Frontal cortex (tissue), 4 donors: ENCODE results near the gene ORMDL2. TPM values are rescaled to one million over a fixed set of nuclear protein-coding genes. Genes with fewer than 3 reads are reported as not detected.

Experiments
- DNase-seq, 2 donors: peaks; one replicate each; pipeline ENCODE4 v3.0.0; 2012; ENCODE audit warnings: low spot score in 2 of 2
- FAIRE-seq: peaks from 2 replicates; lab custom pipeline; 2012; peaks lifted over from hg19 to GRCh38; lab: Jason Lieb, UNC
- total RNA-seq: library from RNA; depleted of rRNA; stranded (reverse); fragments of >200 nt; gene quantifications from one replicate; pipeline ENCODE4 v1.2.3, GENCODE V29; 2014
- donor health status: control.
- donor health status: control.
- donor health status: control.

Gene ORMDL2, protein sequence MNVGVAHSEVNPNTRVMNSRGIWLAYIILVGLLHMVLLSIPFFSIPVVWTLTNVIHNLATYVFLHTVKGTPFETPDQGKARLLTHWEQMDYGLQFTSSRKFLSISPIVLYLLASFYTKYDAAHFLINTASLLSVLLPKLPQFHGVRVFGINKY
- 4.5 TPM for total RNA-seq

DNA sequence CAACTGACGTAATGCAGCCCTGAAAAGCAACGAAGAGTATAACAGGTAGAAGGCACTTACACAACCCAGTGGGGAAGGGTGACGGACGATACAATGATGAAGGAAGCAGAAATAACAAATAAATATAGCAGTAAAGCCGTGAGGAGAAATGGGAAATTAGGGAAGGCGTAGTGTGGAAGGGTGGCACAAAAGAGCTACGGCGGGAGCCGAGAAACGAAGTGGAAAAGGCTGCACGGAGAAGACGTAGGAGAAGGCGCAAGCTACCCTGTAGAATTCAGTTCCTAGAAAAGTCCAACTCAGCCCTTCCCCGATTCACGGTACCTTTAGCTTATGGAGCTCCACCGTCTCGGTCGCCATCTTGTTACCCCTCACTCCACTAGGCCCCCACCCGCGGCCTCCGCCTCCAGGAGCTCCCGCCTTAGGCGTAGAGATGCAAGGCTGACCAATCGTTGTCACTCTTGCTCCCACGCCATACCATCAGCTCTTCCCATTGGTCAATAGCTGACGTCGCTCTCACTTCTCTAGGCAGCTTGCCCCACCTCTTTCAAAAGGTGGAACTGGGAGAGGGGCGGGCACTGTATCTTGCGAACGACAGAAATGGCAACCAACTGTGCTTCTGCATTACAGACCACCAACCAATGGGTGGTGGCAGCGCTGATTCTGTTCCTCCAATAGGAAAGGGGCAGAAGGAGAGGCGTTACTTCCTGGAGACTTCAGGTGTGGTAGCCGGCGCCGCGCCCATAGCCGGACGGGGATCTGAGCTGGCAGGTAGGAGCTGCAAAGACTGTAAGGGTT is at the start of gene ORMDL2, which contains the start of gene SARNP:
Gene ORMDL2, plus strand, starts transcription at position 697 of the 795 bp plus-strand sequence. CDS start 959 bp downstream, outside the sequence.
Gene SARNP, minus strand, starts transcription at position 380 of the 795 bp plus-strand sequence. Its CDS starts 23 bp downstream, at position 357.
- DNase-seq (peak; percentile 84 to 93), FAIRE-seq (peak; percentile 98)

- DNase-seq, result no peak
- FAIRE-seq, result no peak
These were observed 46.1 kb upstream of the ORMDL2 start for GRCh38 chr12:55771736-55772135.

DNA sequence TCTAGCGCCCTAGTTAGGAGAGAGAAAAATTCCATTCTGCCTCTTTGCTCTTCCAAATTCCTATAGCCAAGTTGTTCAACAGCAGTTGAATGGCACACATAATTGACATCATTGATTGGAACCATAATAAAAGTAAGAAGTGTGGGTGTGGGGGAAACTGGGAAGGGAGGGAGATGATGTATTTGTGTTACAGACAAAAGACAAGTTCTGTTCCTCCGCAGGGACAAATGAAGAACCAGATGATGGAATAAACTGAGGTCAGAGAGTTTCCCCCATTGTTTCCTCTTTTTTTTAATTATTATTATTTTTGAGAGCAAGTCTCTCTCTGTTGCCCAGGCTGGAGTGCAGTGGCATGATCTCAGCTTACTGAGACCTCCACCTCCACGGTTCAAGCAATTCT is 40.0 kb upstream of the ORMDL2 start:
- no peak for FAIRE-seq
- no peak for DNase-seq

- DNase-seq (no peak), FAIRE-seq (no peak)
These were observed 37.2 kb upstream of the ORMDL2 start for GRCh38 chr12:55780685-55781084.

DNA sequence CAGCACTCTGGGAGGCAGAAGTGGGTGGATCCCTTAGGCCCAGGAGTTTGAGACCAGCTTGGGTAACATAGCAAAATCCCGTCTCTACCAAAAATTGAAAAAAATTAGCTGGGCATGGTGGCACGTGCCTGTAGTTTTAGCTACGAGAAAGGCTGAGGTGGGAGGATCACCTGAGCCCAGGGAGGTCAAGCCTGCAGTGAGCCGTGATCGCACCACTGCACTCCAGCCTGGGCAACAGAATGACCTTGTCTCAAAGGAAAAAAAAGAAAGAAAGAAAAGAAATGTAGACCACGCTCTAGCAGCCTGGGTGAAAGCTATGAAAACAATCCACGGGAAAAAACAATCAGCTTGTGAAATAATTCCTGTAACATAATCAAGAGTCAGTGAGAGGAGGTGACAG is 29.3 kb upstream of the ORMDL2 start:
- FAIRE-seq (no peak), DNase-seq (no peak)

DNA sequence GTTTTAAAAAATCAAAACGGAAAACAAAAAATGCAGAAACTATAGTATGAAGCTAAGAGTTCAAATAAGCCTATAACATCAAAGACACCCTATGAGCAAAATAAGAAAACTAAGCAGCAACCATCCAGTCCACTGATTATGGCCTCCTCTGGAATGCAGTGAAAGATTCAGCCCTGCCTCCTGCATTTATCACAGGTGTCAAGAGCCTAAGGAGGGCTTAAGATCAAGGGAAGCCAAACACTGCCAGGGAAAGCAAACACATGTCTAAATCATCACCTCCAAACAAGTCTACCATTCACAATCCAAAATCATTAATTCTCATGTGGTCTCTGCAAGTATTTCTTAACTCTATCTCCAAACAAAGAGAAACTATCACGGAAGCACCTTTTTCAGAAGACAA is 28.7 kb upstream of the ORMDL2 start:
- no peak for FAIRE-seq
- DNase-seq, result no peak

- DNase-seq, result no peak
- FAIRE-seq, result no peak
These were observed 27.9 kb upstream of the ORMDL2 start for GRCh38 chr12:55789893-55790292.

DNA sequence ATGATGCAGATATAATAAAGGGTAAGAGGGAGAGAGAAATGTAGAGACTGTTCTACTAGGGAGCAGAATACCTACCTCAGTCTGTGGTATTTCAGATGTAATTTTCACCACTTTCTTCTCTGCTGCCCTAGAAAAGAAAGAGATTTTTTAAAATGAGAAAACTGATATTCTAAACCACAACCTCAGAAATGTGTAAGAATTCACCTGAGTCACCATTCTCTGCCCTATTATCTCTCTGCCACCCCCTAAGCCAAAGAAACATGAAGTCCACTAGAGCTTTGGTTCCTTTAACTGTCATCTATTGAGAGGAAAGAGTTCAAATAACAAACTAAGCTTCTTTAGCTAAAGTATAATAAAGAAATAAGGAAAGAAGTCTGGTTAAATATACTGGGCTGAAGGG is 21.9 kb upstream of the ORMDL2 start:
- FAIRE-seq (no peak), DNase-seq (no peak)

GRCh38 chr12:55797068-55797467 is 20.8 kb upstream of the ORMDL2 start:
- FAIRE-seq, result no peak

DNA sequence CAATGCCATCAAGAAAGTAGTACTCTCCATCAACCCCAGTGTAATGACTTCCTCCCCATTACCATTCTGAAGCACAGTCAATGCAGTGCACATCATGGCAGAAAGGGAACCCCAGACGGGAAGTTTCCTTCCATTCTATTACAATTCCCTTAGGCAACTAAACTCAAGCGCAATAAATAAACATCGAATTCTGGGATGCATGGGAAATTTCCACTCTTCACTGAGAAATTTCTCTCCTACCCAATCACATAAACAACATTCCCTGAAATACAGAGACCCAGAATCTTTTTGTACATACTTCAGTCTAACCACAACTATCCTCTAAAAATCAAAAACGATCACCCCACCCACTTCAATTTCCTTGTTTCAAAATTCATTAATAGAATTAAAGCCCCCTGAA is 20.3 kb upstream of the ORMDL2 start:
- no peak for DNase-seq
- no peak for FAIRE-seq

More at GRCh38 chr12:55797068-55797467, 20.8 kb upstream of the ORMDL2 start:
- DNase-seq, result peak; percentile 24 to 38

DNA sequence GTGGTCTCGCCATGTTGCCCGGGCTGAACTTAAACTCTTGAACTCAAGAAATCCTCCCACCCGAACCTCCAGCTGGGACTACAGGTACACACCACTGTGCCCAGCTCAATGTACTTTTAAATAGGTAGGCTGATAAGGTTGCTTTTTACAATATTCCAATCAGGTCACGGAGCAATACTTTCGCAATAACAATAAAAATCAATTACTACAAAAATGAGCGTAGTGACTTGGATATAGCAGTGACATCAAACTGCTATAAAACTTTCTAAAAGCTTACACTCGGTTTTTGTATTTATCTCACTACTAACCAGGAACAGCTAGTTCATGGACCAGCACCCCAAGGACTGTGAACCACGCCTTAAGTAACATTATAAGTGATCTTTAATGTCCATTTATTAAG is 10.9 kb upstream of the ORMDL2 start:
- DNase-seq, result no peak
- no peak for FAIRE-seq

DNA sequence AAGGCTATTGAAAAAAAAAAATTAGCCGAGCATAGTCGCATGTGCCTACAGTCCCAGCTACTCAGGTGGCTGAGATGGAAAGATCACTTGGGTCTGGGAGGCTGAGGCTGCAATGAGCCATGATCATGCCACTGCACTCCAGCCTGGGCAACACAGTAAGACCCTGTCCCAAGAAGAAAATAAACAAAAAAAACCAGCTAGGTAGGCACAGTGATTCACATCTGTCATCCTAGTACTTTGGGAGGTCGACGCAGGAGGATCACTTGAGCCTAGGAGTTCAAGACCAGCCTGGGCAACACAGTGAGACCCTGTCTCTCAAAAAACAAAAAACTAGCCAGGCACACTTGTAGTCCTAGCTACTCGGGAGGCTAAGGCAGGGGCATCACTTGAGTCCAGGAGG is 8.6 kb upstream of the ORMDL2 start:
- no peak for DNase-seq
- FAIRE-seq, result no peak

- DNase-seq (no peak), FAIRE-seq (no peak)
These were observed 5.8 kb upstream of the ORMDL2 start for GRCh38 chr12:55812088-55812487.

DNA sequence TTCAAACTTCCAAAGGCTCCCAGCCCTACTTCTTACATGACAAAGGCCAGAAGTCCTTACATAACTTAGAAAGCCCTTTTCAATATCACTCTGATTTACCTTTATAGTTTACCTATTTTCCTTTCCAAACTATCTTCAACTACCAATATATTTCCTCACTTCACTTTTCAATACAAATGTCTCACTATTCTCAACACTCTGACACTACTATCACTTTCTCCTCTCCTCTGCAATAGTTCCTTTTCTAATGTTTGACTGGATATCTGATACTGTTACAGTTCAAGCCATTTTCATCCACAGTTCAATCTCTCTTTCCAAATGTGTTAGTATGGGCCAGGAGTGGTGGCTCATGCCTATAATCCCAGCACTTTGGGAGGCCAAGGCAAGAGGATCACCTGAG is 3.6 kb upstream of the ORMDL2 start:
- FAIRE-seq, result no peak

GRCh38 chr12:55815473-55815872 is 2.4 kb upstream of the ORMDL2 start:
- DNase-seq (no peak), FAIRE-seq (no peak)

More for the DNA sequence above, 3.6 kb upstream of the ORMDL2 start:
- no peak for DNase-seq

GRCh38 chr12:55816881-55817344 is 928 bp upstream of the ORMDL2 start:
- no peak for FAIRE-seq
- DNase-seq, result no peak

DNA sequence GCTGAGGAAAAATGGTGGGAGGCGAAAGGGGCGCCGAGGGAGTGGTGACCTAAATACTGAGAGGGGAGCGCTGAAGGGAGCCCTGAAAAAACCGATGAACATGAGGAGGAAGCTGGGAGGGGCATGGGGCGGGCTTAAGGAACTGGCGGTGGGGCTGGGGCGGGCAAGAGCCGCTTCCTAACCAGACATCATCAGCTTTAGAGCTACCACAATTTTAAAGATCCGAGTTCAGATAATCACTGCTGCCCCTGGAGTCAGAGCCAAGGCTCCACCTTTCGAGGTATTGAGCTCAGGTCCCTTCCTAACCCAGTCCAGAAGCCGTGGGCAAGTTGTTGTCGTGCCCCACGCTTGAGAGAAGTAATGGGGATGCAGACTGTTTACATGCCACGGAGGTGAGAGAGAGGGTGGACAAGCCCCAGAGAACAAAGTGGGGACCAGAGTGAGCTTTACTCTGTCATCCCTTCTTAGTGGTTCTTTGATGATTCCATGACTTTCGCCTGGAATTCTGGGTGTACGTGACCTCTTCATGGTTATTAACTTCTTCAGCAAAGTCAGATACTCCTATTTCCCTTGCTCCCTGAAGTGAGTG is 393 bp downstream of the ORMDL2 start:
- FAIRE-seq, result no peak
- DNase-seq, result no peak

GRCh38 chr12:55818886-55819285 is 1.0 kb downstream of the ORMDL2 start:
- FAIRE-seq (no peak), DNase-seq (no peak)

GRCh38 chr12:55820679-55821078 is 2.8 kb downstream of the ORMDL2 start:
- DNase-seq (no peak), FAIRE-seq (no peak)

DNA sequence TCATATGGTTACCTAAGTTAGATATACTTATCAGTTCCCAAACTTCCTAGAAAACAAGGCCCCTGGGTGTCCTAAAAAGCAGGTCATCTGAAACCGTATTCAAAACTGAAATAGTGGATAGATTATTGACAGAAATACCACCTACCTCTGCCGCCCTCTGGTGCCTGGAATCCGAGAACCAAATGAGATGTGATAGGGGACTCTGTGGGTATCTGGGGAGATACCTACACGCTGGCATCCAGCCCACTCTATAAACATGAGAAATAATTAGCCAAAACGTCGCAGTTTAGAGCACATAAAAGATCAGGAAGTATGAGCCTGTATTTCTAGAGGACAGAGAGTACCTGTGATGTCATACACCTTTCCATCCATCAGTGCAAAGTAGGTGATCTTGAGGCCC is 4.4 kb downstream of the ORMDL2 start:
- no peak for FAIRE-seq
- no peak for DNase-seq

- FAIRE-seq (no peak), DNase-seq (no peak)
These were observed 5.6 kb downstream of the ORMDL2 start for GRCh38 chr12:55823419-55823818.
